GM19438 (cell line): ENCODE data around the gene TIPARP.
A peak's percentile ranks its signal among the peaks of the same experiment; 100 is the strongest.
"Not testable (repeated sequence)": the region's sequence is repeated elsewhere in the genome, so short reads cannot be mapped to it uniquely, and the experiment has no call there.

Experiments used
- ATAC-seq: cut with Tn5 transposase; IDR thresholded peaks from one replicate; pipeline ENCODE4 v1.9.1; 2021; ENCODE audit warnings: low read depth; ENCODE audit not compliant: unreplicated experiment

Gene TIPARP

GRCh38 chr3:156648086-156648485 is 26.3 kb upstream of the TIPARP start:
- ATAC-seq, result no peak

DNA sequence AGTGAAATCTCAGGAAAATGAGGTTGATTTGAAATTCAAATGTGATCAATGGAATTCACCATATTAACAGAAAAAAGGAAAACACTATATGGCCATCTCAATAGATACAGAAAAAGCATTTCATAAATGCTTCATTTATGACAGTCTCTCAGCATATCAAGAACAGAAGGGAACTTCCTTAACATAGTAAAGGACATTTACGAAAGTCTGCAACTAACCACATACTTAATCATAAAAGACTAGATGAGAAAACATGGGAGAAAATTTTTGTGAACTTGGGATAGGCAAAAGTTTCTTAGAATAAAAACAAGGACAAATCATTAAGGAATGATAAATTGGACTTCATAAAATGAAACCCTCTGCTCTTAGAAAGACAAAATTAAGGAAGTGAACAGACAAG is 24.7 kb upstream of the TIPARP start:
- no peak for ATAC-seq

GRCh38 chr3:156652661-156653060 is 21.7 kb upstream of the TIPARP start:
- not testable (repeated sequence) for ATAC-seq

DNA sequence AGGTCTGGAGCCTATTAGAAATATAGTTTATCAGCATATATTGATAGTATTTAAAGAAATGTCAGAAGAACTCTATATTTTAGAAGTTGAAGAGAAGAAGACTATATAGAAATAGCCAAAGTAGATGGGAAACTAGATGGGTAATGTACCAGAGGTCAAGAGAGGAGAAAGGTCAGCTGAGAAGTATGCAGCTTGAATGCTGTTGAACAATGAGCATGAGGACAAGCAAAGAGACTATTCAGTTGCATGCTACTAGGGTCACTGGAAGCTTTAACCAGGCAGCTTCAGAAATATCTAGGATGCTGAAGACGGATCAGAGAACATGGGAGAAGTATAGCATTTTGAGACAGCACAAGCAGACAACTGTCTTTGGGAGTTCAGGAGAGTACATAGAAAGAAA is 19.6 kb upstream of the TIPARP start:
- no peak for ATAC-seq

DNA sequence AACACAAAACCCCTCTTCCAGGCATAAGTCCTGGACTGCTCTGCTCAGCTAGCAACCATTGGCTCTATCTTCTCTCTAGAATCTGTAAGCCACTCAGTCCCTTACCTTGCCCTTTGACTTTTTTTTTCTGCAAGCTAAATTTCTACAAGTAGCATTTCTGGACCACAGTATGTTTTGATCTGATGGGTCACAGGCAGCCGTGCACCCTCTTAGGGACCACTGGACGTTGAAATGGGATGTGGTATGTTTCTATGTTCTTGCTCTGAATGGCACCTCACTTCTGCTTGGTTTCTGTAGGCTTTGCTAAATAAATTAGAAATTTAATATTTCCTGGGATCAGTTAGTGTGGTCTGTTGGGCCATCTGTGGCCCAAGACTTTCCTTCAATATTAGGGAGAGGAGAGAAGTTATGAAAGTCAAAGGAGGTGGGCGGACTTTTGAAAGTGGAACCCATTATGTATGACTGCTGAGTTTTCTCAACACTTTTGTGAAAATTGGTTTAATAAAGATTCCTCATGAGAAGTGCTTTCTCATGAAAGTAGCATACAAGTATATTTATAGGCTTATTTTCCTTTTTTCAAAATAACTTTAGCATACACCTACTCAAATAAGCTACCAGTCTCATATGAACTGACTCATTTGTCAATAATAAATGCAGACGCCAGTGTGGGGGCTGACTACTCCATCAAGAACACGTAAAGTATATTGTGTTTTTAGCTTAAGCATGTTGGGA is 18.4 kb upstream of the TIPARP start:
- ATAC-seq, result no peak

GRCh38 chr3:156657440-156657839 is 16.9 kb upstream of the TIPARP start:
- no peak for ATAC-seq

DNA sequence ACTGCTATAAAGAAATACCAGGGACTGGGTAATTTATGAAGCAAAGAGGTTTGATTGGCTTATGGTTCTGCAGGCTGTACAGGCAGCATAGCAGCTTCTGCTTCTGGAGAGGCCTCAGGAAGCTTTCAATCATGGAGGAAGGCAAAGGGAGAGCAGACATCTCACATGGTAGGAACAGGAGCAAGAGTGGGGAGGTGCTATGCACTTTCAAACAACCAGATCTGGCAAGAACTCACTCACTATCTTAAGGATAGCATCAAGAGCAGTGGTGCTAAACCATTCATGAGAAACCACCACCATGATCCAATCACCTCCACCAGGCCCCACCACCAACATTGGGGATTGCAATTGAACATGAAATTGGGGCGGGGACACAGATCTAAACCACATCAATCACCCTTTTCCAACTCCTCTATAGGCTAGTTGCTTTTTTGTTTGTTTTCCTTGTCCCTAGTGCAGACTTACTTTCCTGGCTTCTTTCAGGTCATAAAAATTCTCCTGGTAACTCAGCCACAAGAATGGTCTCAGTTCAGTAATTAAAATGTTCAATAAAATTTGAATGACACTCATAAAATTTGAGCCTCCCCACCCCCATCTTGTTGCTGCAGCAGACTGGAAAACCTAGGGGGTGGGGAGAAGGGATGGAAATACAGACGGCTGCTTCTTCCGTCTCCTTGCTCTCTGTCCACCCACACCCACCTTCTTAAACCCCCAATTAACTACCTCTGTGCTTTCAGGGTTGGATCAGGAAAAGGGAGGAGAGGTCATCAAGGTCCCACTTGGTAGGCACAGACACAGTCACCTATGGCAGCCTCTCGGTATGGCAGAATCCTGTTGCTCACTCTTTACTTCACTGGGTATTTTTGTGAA is 16.3 kb upstream of the TIPARP start:
- ATAC-seq, result no peak

DNA sequence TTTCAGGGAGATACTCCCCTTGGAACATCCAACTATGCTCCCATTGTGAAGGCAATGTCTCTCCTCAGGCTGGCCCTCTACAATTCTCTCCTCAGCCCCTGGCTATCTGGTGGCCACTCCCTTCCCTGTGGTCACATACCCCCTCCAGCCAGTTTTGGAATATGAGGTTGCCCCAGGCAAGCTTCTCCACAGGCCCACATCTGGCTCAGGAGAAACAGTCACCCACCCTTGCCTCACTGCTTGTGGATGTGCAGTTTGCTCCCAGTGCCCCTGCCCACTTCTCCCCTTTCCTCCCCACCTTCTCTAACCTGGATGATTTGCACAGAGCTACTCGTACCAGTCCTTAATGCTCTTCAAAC is 15.7 kb upstream of the TIPARP start:
- no peak for ATAC-seq

GRCh38 chr3:156659260-156659659 is 15.1 kb upstream of the TIPARP start:
- ATAC-seq, result no peak

- no peak for ATAC-seq
Measured at GRCh38 chr3:156661155-156661554, 13.2 kb upstream of the TIPARP start.

DNA sequence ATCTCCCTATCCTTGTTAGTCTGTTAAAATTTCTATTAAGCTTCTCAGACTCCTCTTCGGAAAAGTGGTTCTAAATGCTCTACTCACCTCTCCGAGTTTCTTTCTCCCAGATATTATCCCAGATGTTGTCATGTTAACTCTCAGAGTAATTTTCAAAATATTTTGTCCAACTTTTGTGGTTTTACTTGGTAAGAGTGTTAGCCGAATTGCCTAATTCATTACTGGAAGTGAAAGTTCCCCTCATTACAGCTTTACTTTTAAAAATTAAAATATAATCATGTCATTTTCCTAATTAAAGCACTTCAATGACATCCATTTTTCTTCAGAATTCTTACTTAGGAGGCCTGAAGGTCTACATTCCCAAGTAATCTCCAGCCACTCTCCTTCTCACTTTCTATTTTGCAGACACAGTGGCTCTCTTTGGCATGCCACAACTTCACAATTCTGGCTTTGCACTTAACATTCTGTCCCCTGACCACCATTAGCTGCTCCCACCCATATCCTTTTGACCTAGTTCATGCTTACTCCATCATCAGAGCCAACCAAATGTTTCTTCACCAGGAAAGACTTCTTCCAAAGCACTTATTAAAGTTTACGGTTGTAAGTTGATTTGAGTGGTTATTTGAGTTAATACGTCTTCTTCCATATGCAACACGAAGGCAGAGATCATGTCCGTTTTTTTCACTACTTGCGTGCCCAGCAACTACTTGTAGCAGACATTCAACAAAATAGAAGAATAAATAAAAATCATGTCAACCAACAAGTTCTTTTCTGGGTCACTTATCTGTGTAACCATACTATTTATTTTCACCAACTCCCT is 10.2 kb upstream of the TIPARP start:
- no peak for ATAC-seq

- ATAC-seq, result peak; percentile 79
Measured at GRCh38 chr3:156664831-156665178, 9.6 kb upstream of the TIPARP start.

GRCh38 chr3:156665291-156665690 is 9.1 kb upstream of the TIPARP start:
- ATAC-seq, result no peak

DNA sequence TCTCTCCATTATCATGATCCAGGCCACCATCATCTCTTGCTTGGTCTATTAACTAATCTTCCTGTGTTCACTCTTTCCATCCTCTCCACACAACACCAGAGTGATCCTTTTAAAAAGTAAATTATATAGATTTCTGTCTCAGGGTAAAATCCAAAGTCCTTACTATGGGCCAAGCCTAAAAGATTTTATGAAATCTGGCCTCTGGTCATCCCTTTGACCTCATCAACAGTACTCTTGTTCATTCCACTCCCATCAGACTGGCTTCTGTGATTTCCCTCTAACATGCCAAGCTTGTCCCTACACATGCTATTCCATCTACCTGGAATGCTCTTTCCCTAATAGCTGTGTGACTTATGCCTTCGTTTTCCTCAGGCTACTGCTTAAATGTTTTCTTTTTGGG is 8.3 kb upstream of the TIPARP start:
- no peak for ATAC-seq

- no peak for ATAC-seq
Measured at GRCh38 chr3:156668073-156668763, 6.2 kb upstream of the TIPARP start.

DNA sequence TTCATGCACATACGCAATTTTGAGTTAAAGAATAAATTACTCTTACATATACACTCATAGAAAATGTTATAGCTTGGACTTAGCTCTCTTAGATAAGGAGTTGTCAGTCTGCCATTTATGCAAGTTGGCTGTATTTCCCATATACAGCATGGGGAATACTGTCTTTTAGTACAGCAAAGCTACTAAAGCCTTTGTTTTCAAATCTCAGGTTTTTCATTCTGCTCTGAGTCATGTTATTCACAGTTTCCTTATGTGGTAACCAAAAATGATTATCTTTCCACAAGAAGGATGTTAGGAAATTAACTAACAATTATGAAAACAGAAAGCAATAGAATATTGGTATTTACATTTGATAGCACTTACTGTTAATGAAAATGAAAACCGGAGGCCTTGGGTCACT is 4.3 kb upstream of the TIPARP start:
- ATAC-seq, result no peak

GRCh38 chr3:156670652-156671051 is 3.7 kb upstream of the TIPARP start:
- no peak for ATAC-seq

DNA sequence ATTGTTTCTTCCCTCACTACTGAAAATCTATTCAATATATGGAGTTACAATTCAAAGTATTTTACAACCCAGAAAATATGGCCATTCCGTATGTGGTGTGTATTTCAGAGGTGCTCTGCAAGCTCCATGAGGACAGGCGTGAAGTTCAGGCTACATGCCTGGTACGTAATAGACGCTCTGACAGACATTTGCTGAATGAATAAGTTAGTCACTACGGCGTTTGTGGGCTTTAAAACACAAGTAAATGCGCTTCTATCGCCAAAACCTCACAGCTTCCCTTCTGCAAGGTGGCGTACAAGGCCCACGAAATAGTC is 701 bp upstream of the TIPARP start:
- no peak for ATAC-seq

- ATAC-seq, result no peak
Measured at GRCh38 chr3:156674911-156675829, 780 bp downstream of the TIPARP start.
